Vagina (tissue), 2 donors: Measurements from ENCODE around the gene FAM171A1. TPM values are rescaled to one million over a fixed set of nuclear protein-coding genes. Genes with fewer than 3 reads are reported as not detected.

Source experiments
- DNase-seq, 2 donors: peaks; one replicate each; pipeline ENCODE4 v3.0.0-alpha.2; 2017; ENCODE audit errors: extremely low spot score in 2 of 2
- H3K27ac ChIP-seq: fragments of 200-600 bp; sonication (generic); one replicate; pipeline ENCODE4 v1.5.1; 2019
- H3K27me3 ChIP-seq: fragments of 200-600 bp; sonication (generic); one replicate; pipeline ENCODE4 v1.5.1; 2019
- H3K36me3 ChIP-seq, 2 donors: fragments of 200-600 bp; sonication (generic); one replicate each; pipeline ENCODE4 v1.5.1; 2017 to 2019
- H3K4me1 ChIP-seq: fragments of 200-600 bp; sonication (generic); one replicate; pipeline ENCODE4 v1.5.1; 2019
- H3K4me3 ChIP-seq, 2 donors: fragments of 200-600 bp; sonication (generic); 1 replicate in 1 of 2; 2 replicates in 1 of 2; pipeline ENCODE4 v1.5.1; 2016 to 2019
- H3K9me3 ChIP-seq: fragments of 200-600 bp; sonication (generic); one replicate; pipeline ENCODE4 v1.5.1; 2019
- CTCF ChIP-seq, 3 experiments: fragments of 450-650 bp in 2 of 3; fragments of 200-600 bp in 1 of 3; sonication (generic) in 1 of 3; IDR thresholded peaks; one replicate each; pipeline ENCODE4 v1.5.1; 2017 to 2019; ENCODE audit warnings: antibody characterized with exemption in 3 of 3, mild to moderate bottlenecking in 2 of 3, moderate library complexity in 2 of 3
- POLR2A ChIP-seq, 2 donors: fragments of 450-650 bp; IDR thresholded peaks; one replicate each; pipeline ENCODE4 v1.6.1; 2017; ENCODE audit warnings: antibody characterized with exemption in 2 of 2, mild to moderate bottlenecking in 2 of 2, moderate library complexity in 2 of 2
- POLR2AphosphoS5 ChIP-seq, 2 donors: sonication (generic); formaldehyde crosslinking; IDR thresholded peaks; one replicate each; pipeline ENCODE4 v1.9.0; 2017; ENCODE audit warnings: antibody characterized with exemption in 2 of 2, mild to moderate bottlenecking in 2 of 2, low read depth in 1 of 2; ENCODE audit not compliant: insufficient read depth in 1 of 2
- intact Hi-C: fragments of 100-400 bp; cut with DNase I; formaldehyde crosslinking; loops from one replicate; pipeline ENCODE4 v1.15.1; 2023
- total RNA-seq: library from RNA; depleted of rRNA; stranded (reverse); fragments of >200 nt; gene quantifications from one replicate; pipeline ENCODE4 v1.2.3, GENCODE V29; 2016

The FAM171A1 gene
- total RNA-seq, 1 donor from 2014 or later: 8.6 TPM

GRCh38 chr10:15225511-15225910 lies 145.6 kb downstream of the FAM171A1 start:
- Histone ChIP-seq H3K9me3 (no peaks in the 10 kb centered on the region), H3K36me3 (no peaks in the 10 kb centered on the region), H3K27ac (no peak overlapping the region), H3K27me3 (no peaks in the 10 kb centered on the region), H3K4me3 (no peak overlapping the region), H3K4me1 (no peaks in the 10 kb centered on the region)
- TF ChIP-seq CTCF (IDR thresholded peaks at IDR 0.05) (no peak), POLR2AphosphoS5 (IDR thresholded peaks at IDR 0.05; ENCODE audit: insufficient read depth in 1 of 2, low read depth in 1 of 2) (no peak)
- intact Hi-C loops: no loop called here
- no peak for DNase-seq

DNA sequence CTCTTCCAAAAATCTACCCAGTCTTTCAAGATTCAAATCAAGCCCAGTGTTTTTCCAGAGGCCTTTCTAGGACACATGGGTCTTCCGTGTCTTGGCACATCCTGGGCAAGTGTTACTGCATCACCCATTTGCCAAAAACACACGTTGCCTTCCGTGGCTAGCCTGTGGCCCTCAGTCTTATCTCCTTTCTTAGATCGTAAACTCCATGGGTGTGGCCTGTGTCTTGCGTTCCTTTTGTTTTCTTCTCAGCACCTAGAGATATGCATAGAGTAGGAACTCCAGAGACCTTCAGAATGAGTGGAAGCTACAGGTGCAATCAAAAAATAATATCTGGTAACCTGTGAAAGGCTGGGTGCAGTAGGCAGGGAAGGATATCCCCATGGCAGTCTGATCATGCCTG lies 146.1 kb downstream of the FAM171A1 start:
- intact Hi-C loops: no loop called here
- no peak for DNase-seq
- Histone ChIP-seq H3K36me3 (no peaks in the 10 kb centered on the region), H3K27ac (no peak overlapping the region), H3K4me1 (no peaks in the 10 kb centered on the region), H3K4me3 (no peak overlapping the region), H3K27me3 (no peaks in the 10 kb centered on the region), H3K9me3 (no peaks in the 10 kb centered on the region)
- no peak for TF ChIP-seq POLR2A (IDR thresholded peaks at IDR 0.05)
- no peak for TF ChIP-seq CTCF (IDR thresholded peaks at IDR 0.05)
- no peak for TF ChIP-seq POLR2AphosphoS5 (IDR thresholded peaks at IDR 0.05; ENCODE audit: insufficient read depth in 1 of 2, low read depth in 1 of 2)

GRCh38 chr10:15223174-15223573 lies 147.9 kb downstream of the FAM171A1 start:
- Histone ChIP-seq H3K27me3 (no peaks in the 10 kb centered on the region), H3K9me3 (no peaks in the 10 kb centered on the region), H3K36me3 (no peaks in the 10 kb centered on the region), H3K27ac (no peak overlapping the region), H3K4me3 (no peak overlapping the region), H3K4me1 (no peaks in the 10 kb centered on the region)
- intact Hi-C loops: no loop called here
- TF ChIP-seq POLR2A (IDR thresholded peaks at IDR 0.05): no peak
- TF ChIP-seq POLR2AphosphoS5 (IDR thresholded peaks at IDR 0.05; ENCODE audit: insufficient read depth in 1 of 2, low read depth in 1 of 2): no peak
- TF ChIP-seq CTCF (IDR thresholded peaks at IDR 0.05): no peak
- no peak for DNase-seq

DNA sequence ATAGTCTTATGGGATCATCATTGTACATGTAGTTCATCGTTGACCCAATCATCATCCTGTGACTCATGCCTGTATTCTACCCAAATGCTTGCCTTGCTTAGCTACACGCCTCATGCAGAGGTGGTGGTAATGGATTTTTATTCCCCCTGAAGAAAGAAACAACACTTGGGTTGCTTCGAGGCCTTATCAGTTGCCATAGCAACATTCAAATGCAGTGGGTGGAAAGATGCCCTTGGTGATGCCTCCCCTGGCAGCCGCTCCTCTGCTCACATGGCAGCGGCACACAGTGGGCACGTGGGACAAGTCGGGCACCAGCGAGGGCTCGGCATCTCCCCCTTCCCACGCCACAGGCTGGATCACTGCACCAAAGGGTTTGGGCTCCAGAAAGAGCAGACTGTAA lies 148.6 kb downstream of the FAM171A1 start:
- Histone ChIP-seq H3K27me3 (no peaks in the 10 kb centered on the region), H3K4me1 (no peaks in the 10 kb centered on the region), H3K9me3 (no peaks in the 10 kb centered on the region), H3K36me3 (no peaks in the 10 kb centered on the region), H3K4me3 (no peak overlapping the region), H3K27ac (no peak overlapping the region)
- TF ChIP-seq POLR2AphosphoS5 (IDR thresholded peaks at IDR 0.05; ENCODE audit: insufficient read depth in 1 of 2, low read depth in 1 of 2): no peak
- TF ChIP-seq CTCF (IDR thresholded peaks at IDR 0.05): no peak
- no peak for TF ChIP-seq POLR2A (IDR thresholded peaks at IDR 0.05)
- DNase-seq: no peak
- intact Hi-C loops: no loop called here

GRCh38 chr10:15220445-15220844 lies 150.6 kb downstream of the FAM171A1 start:
- intact Hi-C loops: no loop called here
- Histone ChIP-seq H3K27me3 (no peaks in the 10 kb centered on the region), H3K9me3 (no peaks in the 10 kb centered on the region), H3K27ac (no peak overlapping the region), H3K4me3 (no peak overlapping the region), H3K36me3 (no peaks in the 10 kb centered on the region), H3K4me1 (no peaks in the 10 kb centered on the region)
- TF ChIP-seq CTCF (IDR thresholded peaks at IDR 0.05) (no peak), POLR2A (IDR thresholded peaks at IDR 0.05) (no peak), POLR2AphosphoS5 (IDR thresholded peaks at IDR 0.05; ENCODE audit: insufficient read depth in 1 of 2, low read depth in 1 of 2) (no peak)
- DNase-seq: no peak
